Stimulated activated memory B cell treated with anti-CD40 and anti-IgM and Interleukin-4, amounts not matched to agents 10 μg/mL and 1 μg/mL and 100 μg/mL, for 72 hours (primary cell): Measurements from ENCODE around the gene IL1RAPL2.

Source experiments
- ATAC-seq: fragments of 150-1000 bp; cut with Tn5 transposase; 2 replicates; pipeline ENCODE4 v1.10.0; 2021
- H3K27ac Mint-ChIP-seq: one replicate; pipeline ENCODE4 v1.8.0; 2022; ENCODE audit warnings: mild to moderate bottlenecking, mixed read lengths
- H3K27me3 Mint-ChIP-seq: one replicate; pipeline ENCODE4 v1.8.0; 2022; ENCODE audit warnings: mixed read lengths
- H3K36me3 Mint-ChIP-seq: one replicate; pipeline ENCODE4 v1.8.0; 2022; ENCODE audit warnings: mixed read lengths
- H3K4me1 Mint-ChIP-seq: one replicate; pipeline ENCODE4 v1.8.0; 2022; ENCODE audit warnings: mixed read lengths
- H3K4me3 Mint-ChIP-seq: one replicate; pipeline ENCODE4 v1.8.0; 2022; ENCODE audit warnings: mild to moderate bottlenecking, moderate library complexity, mixed read lengths
- H3K9me3 Mint-ChIP-seq: one replicate; pipeline ENCODE4 v1.8.0; 2022; ENCODE audit warnings: mixed read lengths

The IL1RAPL2 gene

DNA sequence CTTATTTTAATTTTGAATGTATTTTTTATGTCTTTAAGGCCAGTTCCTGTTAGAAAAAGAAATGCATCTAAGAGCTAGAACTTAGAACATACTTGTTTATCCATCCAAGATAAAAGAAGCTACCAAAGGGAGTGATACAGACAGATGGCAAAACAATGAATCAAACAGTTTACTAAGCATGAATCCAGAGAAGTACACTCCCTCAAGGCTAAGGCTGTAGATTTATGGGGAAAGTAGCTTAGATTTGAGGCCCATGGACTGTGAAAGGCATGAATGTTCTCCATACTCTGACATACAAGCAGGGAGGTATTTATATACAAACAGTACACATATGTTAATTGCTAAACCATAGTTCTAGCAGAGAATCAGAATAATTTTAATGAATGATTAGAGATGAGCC is 1001.1 kb downstream of the IL1RAPL2 start:
- no peak overlapping the region for H3K4me3 Mint-ChIP-seq
- H3K27me3 Mint-ChIP-seq, result no peaks in the 10 kb centered on the region
- peaks cover 9% of the 10 kb centered on the region for H3K9me3 Mint-ChIP-seq
- no peaks in the 10 kb centered on the region for H3K4me1 Mint-ChIP-seq
- no peaks in the 10 kb centered on the region for H3K36me3 Mint-ChIP-seq
- no peak overlapping the region for H3K27ac Mint-ChIP-seq
- no peak for ATAC-seq

DNA sequence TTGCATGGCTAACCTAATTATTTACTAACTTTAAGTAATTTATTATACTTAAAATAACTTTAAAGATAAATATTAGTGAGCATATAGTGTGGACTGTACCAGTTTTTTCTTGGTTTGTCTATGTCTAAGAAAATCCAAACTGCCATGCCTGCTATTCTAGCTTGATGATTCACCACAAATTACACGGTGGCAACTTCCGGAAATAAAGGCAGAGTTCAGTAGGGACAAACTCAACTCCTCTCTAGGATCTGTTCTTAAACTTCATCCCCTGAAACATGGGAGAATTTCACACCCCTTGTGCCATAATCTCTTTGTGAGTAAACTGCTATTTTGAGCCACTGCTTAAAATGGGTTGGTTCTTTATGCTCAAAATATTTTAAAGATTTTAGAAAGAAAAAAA is 1042.7 kb downstream of the IL1RAPL2 start:
- Mint-ChIP-seq H3K27me3 (no peaks in the 10 kb centered on the region), H3K4me1 (no peaks in the 10 kb centered on the region), H3K4me3 (no peak overlapping the region), H3K27ac (no peak overlapping the region), H3K36me3 (no peaks in the 10 kb centered on the region), H3K9me3 (peaks cover 3% of the 10 kb centered on the region)
- ATAC-seq, result no peak

DNA sequence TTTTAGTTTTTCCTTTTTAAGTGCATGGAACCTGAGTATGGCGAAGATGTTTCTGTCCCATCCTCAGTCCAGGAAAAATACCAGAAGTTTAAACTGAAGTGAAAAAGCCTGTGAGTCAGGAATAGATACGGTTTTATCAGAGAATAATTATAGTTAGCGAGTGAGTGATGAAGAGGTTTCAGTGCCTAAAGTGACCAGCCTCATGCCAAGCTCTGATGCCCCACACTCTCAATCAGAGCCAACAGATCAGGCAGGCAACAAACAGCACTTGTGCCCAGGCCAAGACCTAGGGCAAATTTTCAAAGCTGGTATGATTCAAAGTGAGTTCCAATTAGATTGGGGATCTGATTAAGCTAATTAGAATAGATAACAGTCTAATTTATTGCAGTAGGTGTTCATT is 1043.5 kb downstream of the IL1RAPL2 start:
- no peaks in the 10 kb centered on the region for H3K27me3 Mint-ChIP-seq
- no peaks in the 10 kb centered on the region for H3K36me3 Mint-ChIP-seq
- no peaks in the 10 kb centered on the region for H3K4me1 Mint-ChIP-seq
- H3K9me3 Mint-ChIP-seq, result peaks cover 3% of the 10 kb centered on the region
- no peak for ATAC-seq
- no peak overlapping the region for H3K4me3 Mint-ChIP-seq
- no peak overlapping the region for H3K27ac Mint-ChIP-seq

DNA sequence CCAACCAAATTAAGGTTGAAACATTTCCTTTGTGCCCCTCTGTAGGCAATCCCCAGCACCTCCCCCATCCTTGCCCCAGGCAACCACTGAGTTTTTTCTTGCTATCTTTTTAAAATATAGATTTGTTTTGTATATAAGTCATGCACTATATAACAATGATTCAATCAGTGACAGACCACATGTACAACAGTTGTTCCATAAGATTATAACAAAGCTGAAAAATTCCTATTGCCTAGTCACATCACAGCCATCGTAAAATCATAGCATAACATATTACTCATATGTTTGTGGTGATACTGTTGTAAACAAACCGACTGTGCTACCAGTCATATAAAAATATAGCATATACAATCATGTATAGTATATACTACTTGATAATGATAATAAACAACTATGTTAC is 1044.4 kb downstream of the IL1RAPL2 start:
- H3K27ac Mint-ChIP-seq, result no peak overlapping the region
- H3K36me3 Mint-ChIP-seq, result no peaks in the 10 kb centered on the region
- no peaks in the 10 kb centered on the region for H3K9me3 Mint-ChIP-seq
- H3K4me1 Mint-ChIP-seq, result no peaks in the 10 kb centered on the region
- no peak for ATAC-seq
- H3K4me3 Mint-ChIP-seq, result no peak overlapping the region
- no peaks in the 10 kb centered on the region for H3K27me3 Mint-ChIP-seq

DNA sequence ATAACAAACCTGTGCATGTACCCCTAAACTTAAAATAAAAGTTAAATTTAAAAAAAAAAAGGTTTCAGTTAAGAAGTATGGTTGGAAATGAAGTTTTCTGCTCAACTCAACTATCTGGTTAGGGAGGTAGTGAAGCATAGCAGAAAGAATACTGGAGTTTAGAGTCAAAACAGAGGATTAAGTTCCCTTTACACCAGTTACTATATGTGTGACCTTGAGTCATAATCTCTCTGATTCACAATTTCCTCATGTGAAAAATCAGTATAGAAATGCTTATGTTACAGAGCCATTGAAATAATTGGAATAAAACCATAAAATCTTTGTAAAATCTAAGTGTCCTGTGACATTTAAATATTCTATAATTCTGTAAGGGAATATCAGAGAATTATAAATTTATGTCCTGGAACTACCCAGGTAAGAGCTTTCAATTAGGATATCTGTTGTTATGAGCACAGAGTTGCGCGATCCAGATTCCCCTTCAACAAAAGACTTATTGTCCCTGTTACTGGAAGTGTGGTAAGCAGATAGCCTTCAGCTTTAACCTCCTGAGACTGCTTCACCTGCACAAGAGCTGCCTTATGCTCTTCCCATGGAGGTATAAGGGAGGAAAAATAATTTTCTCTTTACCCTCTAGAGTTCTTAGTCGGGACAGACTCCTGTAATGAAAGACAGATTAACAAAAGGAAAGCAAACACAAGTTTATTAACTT is 1052.5 kb downstream of the IL1RAPL2 start:
- H3K27ac Mint-ChIP-seq, result no peak overlapping the region
- H3K9me3 Mint-ChIP-seq, result no peaks in the 10 kb centered on the region
- H3K4me3 Mint-ChIP-seq, result no peak overlapping the region
- H3K36me3 Mint-ChIP-seq, result no peaks in the 10 kb centered on the region
- no peak for ATAC-seq
- no peaks in the 10 kb centered on the region for H3K4me1 Mint-ChIP-seq
- H3K27me3 Mint-ChIP-seq, result no peaks in the 10 kb centered on the region

DNA sequence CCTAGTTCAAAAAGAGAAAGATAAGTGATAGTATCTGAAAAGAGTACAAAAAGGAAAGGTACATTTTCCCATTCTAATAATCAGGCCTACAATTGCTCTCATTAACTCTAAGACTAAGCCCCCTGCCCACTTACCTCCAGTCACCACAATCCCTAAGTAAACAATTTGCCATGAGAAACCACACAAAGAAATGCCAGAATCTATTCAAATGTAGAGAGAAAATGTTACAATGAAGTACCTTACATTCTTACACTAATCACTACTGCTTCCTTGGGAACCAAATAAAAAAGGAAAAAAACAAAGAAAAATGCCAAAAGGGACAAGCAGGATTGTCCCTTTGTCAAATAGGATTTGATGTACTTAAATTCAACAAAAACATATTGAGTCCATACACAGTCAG is 1068.2 kb downstream of the IL1RAPL2 start:
- H3K27me3 Mint-ChIP-seq, result no peaks in the 10 kb centered on the region
- no peaks in the 10 kb centered on the region for H3K36me3 Mint-ChIP-seq
- ATAC-seq, result no peak
- no peak overlapping the region for H3K4me3 Mint-ChIP-seq
- no peaks in the 10 kb centered on the region for H3K4me1 Mint-ChIP-seq
- H3K9me3 Mint-ChIP-seq, result peaks cover 4% of the 10 kb centered on the region
- no peak overlapping the region for H3K27ac Mint-ChIP-seq

DNA sequence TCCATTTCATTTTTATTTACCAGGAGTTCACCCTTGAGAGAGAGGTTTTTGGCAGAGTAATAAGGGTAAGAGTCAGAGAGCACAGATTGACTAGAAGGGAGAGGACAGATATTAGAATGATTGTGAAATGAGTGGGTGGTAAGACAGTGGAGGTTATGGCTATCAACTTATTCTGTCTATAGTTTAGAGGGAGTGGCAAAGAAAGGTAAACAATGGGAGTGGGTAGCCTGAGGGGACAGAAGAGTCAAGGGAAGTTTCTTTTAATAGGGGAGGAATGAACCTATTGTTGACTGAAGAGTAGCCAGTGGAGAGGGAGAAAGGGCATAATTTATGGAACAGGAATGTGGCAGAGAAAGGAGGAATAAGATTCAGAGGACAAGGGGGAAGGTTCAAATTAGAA is 1069.8 kb downstream of the IL1RAPL2 start:
- H3K4me1 Mint-ChIP-seq, result no peaks in the 10 kb centered on the region
- H3K36me3 Mint-ChIP-seq, result no peaks in the 10 kb centered on the region
- H3K9me3 Mint-ChIP-seq, result peaks cover 4% of the 10 kb centered on the region
- no peak overlapping the region for H3K27ac Mint-ChIP-seq
- no peak overlapping the region for H3K4me3 Mint-ChIP-seq
- ATAC-seq, result no peak
- H3K27me3 Mint-ChIP-seq, result no peaks in the 10 kb centered on the region

DNA sequence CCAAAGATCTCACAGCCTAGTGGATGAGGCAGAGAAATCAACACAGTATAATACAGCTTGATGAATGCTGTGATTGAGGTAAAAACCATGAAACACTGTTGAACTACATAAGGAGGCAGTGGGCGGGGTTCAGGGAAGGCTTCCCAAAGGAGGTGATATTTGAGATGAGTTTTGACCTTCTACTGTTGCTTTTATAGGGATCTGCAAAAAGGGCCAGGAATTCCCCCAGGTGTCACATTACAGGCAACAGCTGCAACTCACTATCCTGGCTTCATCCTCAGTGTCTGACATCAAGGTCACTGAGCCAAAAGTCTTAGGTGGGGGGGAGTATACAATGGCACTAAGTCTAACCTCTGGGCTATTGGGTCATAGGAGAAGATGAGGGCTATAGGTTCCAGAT is 1070.7 kb downstream of the IL1RAPL2 start:
- H3K36me3 Mint-ChIP-seq, result no peaks in the 10 kb centered on the region
- no peak overlapping the region for H3K27ac Mint-ChIP-seq
- H3K4me3 Mint-ChIP-seq, result no peak overlapping the region
- H3K4me1 Mint-ChIP-seq, result no peaks in the 10 kb centered on the region
- ATAC-seq, result no peak
- H3K27me3 Mint-ChIP-seq, result no peaks in the 10 kb centered on the region
- peaks cover 4% of the 10 kb centered on the region for H3K9me3 Mint-ChIP-seq

DNA sequence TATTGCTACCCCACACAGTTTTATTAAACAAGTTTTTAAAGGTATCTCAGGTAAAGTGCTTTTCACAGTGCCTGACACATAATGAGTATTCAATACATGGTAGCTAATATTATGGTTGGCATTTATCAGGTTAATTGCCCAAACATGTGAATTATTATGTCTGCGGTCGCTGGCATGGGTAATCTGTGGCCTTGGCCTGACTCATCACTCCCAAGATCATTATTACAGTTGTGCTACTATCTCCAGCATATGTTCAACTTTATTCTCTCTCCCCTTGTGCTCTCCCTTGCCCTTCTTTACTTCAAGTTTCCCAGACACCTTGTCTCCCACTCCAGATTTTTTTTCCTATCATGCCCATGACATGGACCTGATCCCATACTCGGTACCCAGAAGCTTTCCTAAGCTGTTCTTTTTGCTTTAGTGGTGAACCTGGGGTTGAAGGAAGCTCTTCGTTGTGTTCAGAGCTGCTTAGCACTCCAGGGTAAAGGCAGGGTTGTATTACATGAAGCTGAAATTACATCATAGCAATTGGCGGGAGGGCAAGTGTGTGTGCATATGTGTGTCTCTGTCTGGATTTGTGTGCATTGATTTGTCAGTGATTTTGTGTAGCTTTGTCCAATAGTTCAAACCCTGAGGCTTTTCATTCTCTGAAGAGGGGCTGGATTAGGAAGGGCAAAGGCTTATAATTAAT is 1079.8 kb downstream of the IL1RAPL2 start:
- no peak for ATAC-seq
- Mint-ChIP-seq H3K36me3 (no peaks in the 10 kb centered on the region), H3K9me3 (peaks cover 2% of the 10 kb centered on the region), H3K27me3 (no peaks in the 10 kb centered on the region), H3K27ac (no peak overlapping the region), H3K4me3 (no peak overlapping the region), H3K4me1 (no peaks in the 10 kb centered on the region)

DNA sequence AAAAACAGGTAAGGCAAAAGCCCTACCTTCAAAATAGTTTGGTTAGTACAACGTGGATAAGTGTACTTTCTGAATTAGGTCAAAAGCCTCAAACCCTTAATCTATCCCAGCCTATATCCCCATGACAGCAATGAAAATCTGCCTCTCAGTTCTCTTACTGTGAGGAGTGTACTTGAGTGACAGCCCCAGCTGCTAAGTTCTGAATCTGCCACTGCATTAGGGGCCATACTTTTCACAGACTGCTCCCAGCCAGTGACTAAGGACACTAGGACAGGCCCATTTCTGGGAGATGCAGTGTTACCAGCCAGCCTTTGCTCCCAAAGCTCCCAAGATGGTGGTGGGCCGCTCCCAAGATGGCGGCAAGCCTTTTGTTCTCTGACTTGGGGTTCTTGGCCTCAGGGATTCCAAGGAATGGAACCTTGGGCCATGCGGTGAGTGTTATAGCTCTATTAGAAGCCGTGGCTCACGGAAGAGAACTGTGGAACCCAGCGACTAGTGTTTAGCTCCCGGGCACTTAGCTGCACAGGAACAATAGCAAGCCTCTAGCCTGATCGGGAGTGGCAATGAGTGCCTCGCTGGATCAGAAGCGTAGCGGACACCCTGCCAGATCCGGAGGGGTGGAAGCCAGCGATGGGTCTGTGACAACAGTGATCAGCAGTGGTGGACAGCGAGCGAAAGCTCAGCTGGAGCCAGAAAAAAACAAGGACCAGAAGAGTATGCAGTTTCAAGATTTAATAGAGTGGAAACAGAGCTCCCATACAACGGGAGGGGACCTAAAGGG is 1080.8 kb downstream of the IL1RAPL2 start:
- ATAC-seq, result no peak
- Mint-ChIP-seq H3K9me3 (peaks cover 2% of the 10 kb centered on the region), H3K27ac (no peak overlapping the region), H3K4me3 (no peak overlapping the region), H3K4me1 (no peaks in the 10 kb centered on the region), H3K27me3 (no peaks in the 10 kb centered on the region), H3K36me3 (no peaks in the 10 kb centered on the region)

DNA sequence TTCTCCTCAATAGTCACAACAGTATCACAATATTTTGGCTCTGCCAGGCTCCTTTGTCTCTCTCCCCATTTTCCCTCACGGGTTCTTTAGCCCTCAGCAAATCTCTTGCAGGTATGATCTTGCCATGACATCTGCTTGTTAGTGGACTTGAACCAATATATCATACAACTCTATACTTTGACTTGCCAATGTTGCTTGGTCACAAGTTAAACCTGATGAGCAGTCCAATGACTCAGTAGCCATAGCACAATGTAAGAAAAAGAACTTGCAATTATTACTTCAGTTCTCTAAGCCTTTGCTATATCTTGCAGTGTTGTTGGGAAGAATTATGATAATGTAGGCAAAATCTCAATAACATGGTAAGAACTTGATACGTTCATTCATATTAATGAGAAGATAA is 1081.8 kb downstream of the IL1RAPL2 start:
- H3K27ac Mint-ChIP-seq, result no peak overlapping the region
- no peaks in the 10 kb centered on the region for H3K36me3 Mint-ChIP-seq
- peaks cover 2% of the 10 kb centered on the region for H3K9me3 Mint-ChIP-seq
- no peaks in the 10 kb centered on the region for H3K4me1 Mint-ChIP-seq
- no peak overlapping the region for H3K4me3 Mint-ChIP-seq
- no peak for ATAC-seq
- H3K27me3 Mint-ChIP-seq, result no peaks in the 10 kb centered on the region

DNA sequence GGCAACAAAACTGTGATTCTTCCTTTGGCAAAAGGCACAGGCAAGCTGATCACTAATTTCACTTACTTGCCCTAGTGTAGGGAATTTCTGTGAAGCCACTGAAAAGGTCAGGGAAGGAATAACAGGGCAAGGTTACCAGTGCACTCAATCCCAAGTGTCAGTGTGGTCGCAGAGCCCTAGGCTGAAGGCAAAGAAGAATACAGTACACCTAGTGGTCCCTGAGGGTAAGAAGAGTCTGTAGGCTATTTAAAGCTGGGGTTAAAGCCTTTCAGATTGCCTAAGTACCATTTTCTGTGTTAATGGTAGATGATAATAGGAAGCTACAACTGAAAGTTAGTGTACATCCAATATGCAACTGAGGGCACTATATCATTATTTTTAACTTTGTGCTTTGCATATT is 1082.7 kb downstream of the IL1RAPL2 start:
- Mint-ChIP-seq H3K27ac (no peak overlapping the region), H3K9me3 (peaks cover 2% of the 10 kb centered on the region), H3K27me3 (no peaks in the 10 kb centered on the region), H3K4me3 (no peak overlapping the region), H3K36me3 (no peaks in the 10 kb centered on the region), H3K4me1 (no peaks in the 10 kb centered on the region)
- no peak for ATAC-seq

DNA sequence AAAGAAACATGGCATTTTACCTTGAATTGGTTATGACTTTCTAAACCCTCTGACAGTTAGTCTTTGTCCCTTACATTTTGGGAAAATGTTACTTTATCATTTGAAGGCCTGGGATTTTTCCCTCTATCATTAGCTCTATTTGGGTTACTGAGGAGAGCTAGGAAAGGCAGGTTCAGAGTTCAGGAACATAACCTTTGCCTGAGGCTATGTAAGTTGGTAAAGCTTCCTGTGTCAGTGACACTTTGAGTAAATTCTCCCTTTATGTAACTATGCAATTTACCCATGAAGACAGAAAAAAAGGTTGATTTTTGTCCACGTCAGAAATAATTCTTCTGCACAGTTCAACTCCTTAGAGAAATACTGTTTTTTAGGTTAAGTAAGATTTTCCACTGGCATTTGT is 1084.6 kb downstream of the IL1RAPL2 start:
- Mint-ChIP-seq H3K9me3 (peaks cover 2% of the 10 kb centered on the region), H3K4me1 (no peaks in the 10 kb centered on the region), H3K36me3 (no peaks in the 10 kb centered on the region), H3K27me3 (no peaks in the 10 kb centered on the region), H3K27ac (no peak overlapping the region), H3K4me3 (no peak overlapping the region)
- no peak for ATAC-seq

DNA sequence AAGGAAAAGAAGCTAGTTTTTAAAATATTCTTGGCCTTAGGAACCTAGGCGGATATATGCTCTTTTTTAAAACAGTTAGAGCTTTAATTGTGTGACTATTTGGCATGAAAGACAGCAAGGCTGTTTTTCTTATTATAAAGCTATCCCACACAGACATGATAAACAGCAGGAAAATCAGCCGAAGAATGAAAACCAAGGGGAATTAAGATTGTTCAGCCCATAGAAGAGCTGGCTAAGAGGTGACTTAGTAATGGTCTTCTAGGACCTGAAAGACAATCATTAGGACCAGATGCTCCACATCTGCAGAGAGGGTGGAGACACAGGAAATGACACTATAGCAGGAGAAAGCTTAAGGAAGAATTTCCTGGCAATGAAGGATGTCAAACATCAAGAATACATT is 1085.0 kb downstream of the IL1RAPL2 start:
- H3K27me3 Mint-ChIP-seq, result no peaks in the 10 kb centered on the region
- no peak for ATAC-seq
- no peaks in the 10 kb centered on the region for H3K9me3 Mint-ChIP-seq
- no peaks in the 10 kb centered on the region for H3K4me1 Mint-ChIP-seq
- H3K36me3 Mint-ChIP-seq, result no peaks in the 10 kb centered on the region
- H3K4me3 Mint-ChIP-seq, result no peak overlapping the region
- no peak overlapping the region for H3K27ac Mint-ChIP-seq

DNA sequence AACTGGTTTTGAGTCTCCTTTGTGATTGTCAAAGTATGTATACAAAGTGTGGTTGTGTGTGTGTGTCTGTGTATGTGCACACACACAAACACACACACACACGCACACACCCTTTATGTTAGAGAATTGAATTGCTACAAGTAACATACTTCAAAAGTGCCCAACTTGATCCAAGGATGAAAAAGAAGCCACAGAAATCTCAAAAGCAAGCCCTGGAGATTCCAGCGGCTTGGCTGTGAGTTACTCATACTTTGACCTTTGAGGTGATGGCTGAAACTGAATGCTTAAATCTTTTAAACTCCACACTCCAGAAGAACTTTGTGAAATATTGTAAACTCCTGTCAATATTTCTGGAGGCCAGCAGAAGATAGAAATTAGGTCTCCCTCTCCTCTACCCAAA is 1087.9 kb downstream of the IL1RAPL2 start:
- no peaks in the 10 kb centered on the region for H3K27me3 Mint-ChIP-seq
- ATAC-seq, result no peak
- H3K27ac Mint-ChIP-seq, result no peak overlapping the region
- H3K4me1 Mint-ChIP-seq, result no peaks in the 10 kb centered on the region
- no peak overlapping the region for H3K4me3 Mint-ChIP-seq
- no peaks in the 10 kb centered on the region for H3K9me3 Mint-ChIP-seq
- H3K36me3 Mint-ChIP-seq, result no peaks in the 10 kb centered on the region

DNA sequence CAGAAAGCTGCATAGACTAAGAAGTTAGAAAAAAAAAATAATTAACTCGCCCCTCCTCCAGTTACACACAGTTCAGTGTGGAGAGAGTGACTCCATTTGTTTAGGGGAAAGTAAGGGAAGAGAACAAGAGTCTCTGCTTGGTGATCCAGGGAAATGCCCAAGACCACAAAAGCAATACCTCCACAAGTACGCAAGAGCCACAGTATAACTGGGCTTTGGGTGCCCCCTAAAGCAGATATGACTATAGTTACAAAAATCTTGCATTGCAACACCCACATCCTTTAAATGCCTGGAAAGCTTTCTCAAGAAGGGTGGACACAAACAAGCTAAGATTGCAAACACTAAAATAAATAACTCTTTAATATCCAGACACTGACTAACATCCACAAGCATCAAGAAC is 1092.1 kb downstream of the IL1RAPL2 start:
- no peaks in the 10 kb centered on the region for H3K36me3 Mint-ChIP-seq
- no peak for ATAC-seq
- no peaks in the 10 kb centered on the region for H3K4me1 Mint-ChIP-seq
- no peak overlapping the region for H3K4me3 Mint-ChIP-seq
- H3K27ac Mint-ChIP-seq, result no peak overlapping the region
- no peaks in the 10 kb centered on the region for H3K27me3 Mint-ChIP-seq
- H3K9me3 Mint-ChIP-seq, result peaks cover 3% of the 10 kb centered on the region
